Adrenal gland (tissue), 12 donors: Measurements from ENCODE around the gene NPAS3. TPM values are rescaled to one million over a fixed set of nuclear protein-coding genes. Genes with fewer than 3 reads are reported as not detected.

Experiments used
- DNase-seq, 7 donors: peaks; one replicate each; pipeline ENCODE4 v3.0.0-alpha.2; 2019 to 2020
- H3K27ac ChIP-seq, 5 donors: fragments of 200-600 bp; sonication (generic) in 4 of 5; 1 replicate in 3 of 5; 2 replicates in 2 of 5; pipeline versions ENCODE4 v1.5.1 to v1.8.0; 2016 to 2020; ENCODE audit warnings: mild to moderate bottlenecking in 1 of 5
- H3K27me3 ChIP-seq: fragments of 200-600 bp; 2 replicates; pipeline ENCODE4 v1.8.0; 2021
- H3K36me3 ChIP-seq, 2 donors: fragments of 200-600 bp; replicated peaks in 1 of 2; 1 replicate in 1 of 2; 2 replicates in 1 of 2; pipeline versions ENCODE4 v1.5.1 to v1.8.0; 2018 to 2022
- H3K4me1 ChIP-seq, 2 donors: fragments of 200-600 bp; replicated peaks in 1 of 2; 1 replicate in 1 of 2; 2 replicates in 1 of 2; pipeline versions ENCODE4 v1.5.1 to v1.8.0; 2018 to 2021
- H3K4me3 ChIP-seq, 4 donors: fragments of 200-600 bp; sonication (generic) in 3 of 4; one replicate each; pipeline ENCODE4 v1.5.1; 2016 to 2018
- H3K9me3 ChIP-seq, 3 donors: fragments of 200-600 bp; sonication (generic) in 1 of 3; replicated peaks in 1 of 3; 1 replicate in 2 of 3; 2 replicates in 1 of 3; pipeline versions ENCODE4 v1.5.1 to v1.8.0; 2016 to 2021
- CTCF ChIP-seq, 6 experiments: fragments of 450-650 bp in 4 of 6; fragments of 200-600 bp in 2 of 6; sonication (generic) in 1 of 6; IDR thresholded peaks; 1 replicate in 5 of 6; 2 replicates in 1 of 6; pipeline versions ENCODE4 v1.5.1 to v1.8.0; 2016 to 2021; ENCODE audit warnings: antibody characterized with exemption in 6 of 6, mild to moderate bottlenecking in 2 of 6, moderate library complexity in 1 of 6
- POLR2A ChIP-seq, 2 donors: fragments of 450-650 bp; IDR thresholded peaks; one replicate each; pipeline ENCODE4 v1.6.1; 2017; ENCODE audit warnings: antibody characterized with exemption in 2 of 2, mild to moderate bottlenecking in 2 of 2, moderate library complexity in 1 of 2
- WGBS, 4 donors: extraction: QIAGEN DNeasy Blood & Tissue Kit in 2 of 4; methylation state at CpG; one replicate each; pipeline versions ENCODE4 v1.1.5 to v1.1.7; 2013 to 2017; 5-methylcytosine and 5-hydroxymethylcytosine counted together
- intact Hi-C, 2 donors: fragments of 100-400 bp; cut with DNase I; formaldehyde crosslinking; loops; one replicate each; pipeline versions ENCODE4 v1.14.1 to v1.15.0; 2022 to 2023
- polyA plus RNA-seq, 3 donors: library from polyadenylated mRNA; stranded (reverse); fragments of 200-250 nt in 2 of 3; fragments of 350-450 nt in 1 of 3; fragmentation: Illumina TruSeq in 1 of 3; extraction: RNeasy Lipid Tissue Mini Kit (QIAGEN cat#74804) in 1 of 3; gene quantifications; one replicate each; pipeline ENCODE4 v1.2.3, GENCODE V29; 2013 to 2014
- total RNA-seq, 9 donors: library from RNA; depleted of rRNA in 4 of 9; stranded (reverse); fragments of >200 nt in 4 of 9; fragments of 120-200 nt in 1 of 9; fragmentation: NEBNext Ultra II Directional in 1 of 9; extraction: Animal tissue kit (Norgen Biotek cat#: 25700) in 1 of 9; gene quantifications; one replicate each; pipeline versions ENCODE4 v1.1.0 to v1.2.4, GENCODE V29; 2013 to 2023
- donor health status: healthy with polysubstance abuse.
- donor health status: Bipolar disorder and iron deficiency.
- donor health status: DM: yes; HTN: yes; CAD: no.
- donor health status: DM: no; HTN: no; CAD: no.
- donor health status: DM: no; HTN: no; CAD: no.
- donor health status: DM: yes; HTN: yes; CAD: no.

Gene NPAS3
- total and polyA plus RNA-seq, 12 donors, result 0.36 to 7.5 (median 1.5) TPM

GRCh38 chr14:33370426-33370825 lies 431.7 kb downstream of the NPAS3 start:
- H3K4me1 ChIP-seq, result no peaks in the 10 kb centered on the region
- H3K27me3 ChIP-seq, result no peaks in the 10 kb centered on the region
- no peak for TF ChIP-seq CTCF (IDR thresholded peaks at IDR 0.05)
- 43 to 76% (median 61%) methylated on average over 1 of the region's 1 CpG for WGBS, 4 donors
- H3K27ac ChIP-seq, result no peak overlapping the region
- no peak for DNase-seq
- intact Hi-C loops, result no loop called here
- H3K9me3 ChIP-seq, result no peaks in the 10 kb centered on the region
- H3K36me3 ChIP-seq, result no peaks in the 10 kb centered on the region
- H3K4me3 ChIP-seq, result no peak overlapping the region

GRCh38 chr14:33375196-33375595 lies 436.5 kb downstream of the NPAS3 start:
- no peaks in the 10 kb centered on the region for H3K9me3 ChIP-seq
- 67 to 96% (median 81%) methylated on average over 2 of the region's 2 CpGs for WGBS, 4 donors

GRCh38 chr14:33375786-33376185 lies 437.1 kb downstream of the NPAS3 start:
- DNase-seq, result no peak
- TF ChIP-seq POLR2A (IDR thresholded peaks at IDR 0.05), result no peak
- no peaks in the 10 kb centered on the region for H3K36me3 ChIP-seq
- 54 to 69% (median 58%) methylated on average over 4 of the region's 4 CpGs for whole genome bisulfite sequencing, 4 donors
- no peaks in the 10 kb centered on the region for H3K4me1 ChIP-seq
- H3K27ac ChIP-seq, result no peak overlapping the region
- no peak overlapping the region for H3K4me3 ChIP-seq
- H3K27me3 ChIP-seq, result no peaks in the 10 kb centered on the region
- H3K9me3 ChIP-seq, result no peaks in the 10 kb centered on the region
- intact Hi-C loops, result no loop called here

More at GRCh38 chr14:33375196-33375595, 436.5 kb downstream of the NPAS3 start:
- Histone ChIP-seq H3K4me1 (no peaks in the 10 kb centered on the region), H3K4me3 (no peak overlapping the region), H3K36me3 (no peaks in the 10 kb centered on the region), H3K27me3 (no peaks in the 10 kb centered on the region), H3K27ac (no peak overlapping the region)
- no peak for DNase-seq
- no peak for TF ChIP-seq CTCF (IDR thresholded peaks at IDR 0.05)
- TF ChIP-seq POLR2A (IDR thresholded peaks at IDR 0.05), result no peak
- intact Hi-C loops, result no loop called here

GRCh38 chr14:33376510-33376909 lies 437.8 kb downstream of the NPAS3 start:
- H3K36me3 ChIP-seq, result no peaks in the 10 kb centered on the region
- intact Hi-C loops, result no loop called here
- no peak overlapping the region for H3K27ac ChIP-seq
- no peaks in the 10 kb centered on the region for H3K4me1 ChIP-seq
- DNase-seq, result no peak
- no peaks in the 10 kb centered on the region for H3K9me3 ChIP-seq
- no peak for TF ChIP-seq POLR2A (IDR thresholded peaks at IDR 0.05)
- no peak for TF ChIP-seq CTCF (IDR thresholded peaks at IDR 0.05)
- WGBS, 4 donors, result 44 to 52% (median 49%) methylated on average over 3 of the region's 3 CpGs
- no peaks in the 10 kb centered on the region for H3K27me3 ChIP-seq
- no peak overlapping the region for H3K4me3 ChIP-seq

GRCh38 chr14:33377596-33378390 lies 439.1 kb downstream of the NPAS3 start:
- Histone ChIP-seq H3K27ac (no peak overlapping the region), H3K4me1 (no peaks in the 10 kb centered on the region), H3K36me3 (no peaks in the 10 kb centered on the region), H3K9me3 (no peaks in the 10 kb centered on the region), H3K4me3 (no peak overlapping the region), H3K27me3 (no peaks in the 10 kb centered on the region)
- DNase-seq, result no peak
- intact Hi-C loops, result no loop called here
- WGBS, 4 donors, result 64 to 80% (median 72%) methylated on average over 2 of the region's 2 CpGs
- TF ChIP-seq CTCF (IDR thresholded peaks at IDR 0.05) (no peak), POLR2A (IDR thresholded peaks at IDR 0.05) (no peak)
